GM19025 (cell line): ENCODE data around the gene WDR4.
A peak's percentile ranks its signal among the peaks of the same experiment; 100 is the strongest.
"Not testable (repeated sequence)": the region's sequence is repeated elsewhere in the genome, so short reads cannot be mapped to it uniquely, and the experiment has no call there.

ENCODE experiments used
- ATAC-seq: cut with Tn5 transposase; IDR thresholded peaks from one replicate; pipeline ENCODE4 v1.9.1; 2021; ENCODE audit warnings: mild to moderate bottlenecking, low read depth, moderate library complexity; ENCODE audit not compliant: unreplicated experiment

WDR4 gene, protein sequence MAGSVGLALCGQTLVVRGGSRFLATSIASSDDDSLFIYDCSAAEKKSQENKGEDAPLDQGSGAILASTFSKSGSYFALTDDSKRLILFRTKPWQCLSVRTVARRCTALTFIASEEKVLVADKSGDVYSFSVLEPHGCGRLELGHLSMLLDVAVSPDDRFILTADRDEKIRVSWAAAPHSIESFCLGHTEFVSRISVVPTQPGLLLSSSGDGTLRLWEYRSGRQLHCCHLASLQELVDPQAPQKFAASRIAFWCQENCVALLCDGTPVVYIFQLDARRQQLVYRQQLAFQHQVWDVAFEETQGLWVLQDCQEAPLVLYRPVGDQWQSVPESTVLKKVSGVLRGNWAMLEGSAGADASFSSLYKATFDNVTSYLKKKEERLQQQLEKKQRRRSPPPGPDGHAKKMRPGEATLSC

DNA sequence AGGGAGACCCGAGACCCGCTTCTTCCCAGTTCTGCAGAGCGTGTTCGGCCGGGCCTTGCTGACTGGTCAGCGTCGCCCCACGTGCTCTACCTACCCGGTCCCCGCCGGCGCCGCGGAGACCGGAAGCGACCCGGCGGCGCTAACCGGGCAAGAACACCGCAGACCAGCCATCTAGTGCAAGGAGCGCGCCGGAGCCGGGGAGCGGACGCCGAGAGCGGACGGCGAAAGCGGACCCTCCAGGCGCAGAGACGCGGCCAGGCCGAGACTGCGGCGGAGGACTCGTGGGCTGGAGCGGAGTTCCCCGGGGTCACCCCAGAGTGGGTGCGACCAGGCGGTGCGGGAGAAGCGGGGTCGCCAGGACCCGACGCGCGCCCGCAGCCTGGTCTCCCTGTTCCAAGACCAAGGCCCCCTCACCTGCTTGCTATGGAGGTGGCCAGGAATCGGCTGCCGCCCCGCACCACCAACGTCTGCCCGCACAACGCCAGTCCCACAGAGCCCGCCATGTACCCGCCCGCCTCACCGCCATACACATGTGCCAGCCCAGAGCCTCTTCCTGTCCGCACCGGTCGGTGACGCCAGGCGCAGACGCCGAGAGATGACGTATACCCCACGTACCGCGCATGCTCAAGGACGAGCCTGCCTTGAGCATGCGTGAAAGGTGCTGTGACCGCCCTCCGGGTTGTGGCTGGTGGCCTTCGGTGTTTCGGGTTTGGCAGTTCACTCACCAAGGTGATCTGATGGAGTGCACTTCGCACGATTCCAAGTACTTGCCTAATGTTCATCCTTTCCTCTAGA is at the start of gene WDR4:
Gene WDR4 (minus strand): TSS at position 547 of the 795 bp plus-strand sequence. CDS start 44 bp downstream, at position 503.
- ATAC-seq = peak; percentile 80

GRCh38 chr21:42927474-42928200 is 48.3 kb upstream of the WDR4 start:
- ATAC-seq = not testable (repeated sequence)

DNA sequence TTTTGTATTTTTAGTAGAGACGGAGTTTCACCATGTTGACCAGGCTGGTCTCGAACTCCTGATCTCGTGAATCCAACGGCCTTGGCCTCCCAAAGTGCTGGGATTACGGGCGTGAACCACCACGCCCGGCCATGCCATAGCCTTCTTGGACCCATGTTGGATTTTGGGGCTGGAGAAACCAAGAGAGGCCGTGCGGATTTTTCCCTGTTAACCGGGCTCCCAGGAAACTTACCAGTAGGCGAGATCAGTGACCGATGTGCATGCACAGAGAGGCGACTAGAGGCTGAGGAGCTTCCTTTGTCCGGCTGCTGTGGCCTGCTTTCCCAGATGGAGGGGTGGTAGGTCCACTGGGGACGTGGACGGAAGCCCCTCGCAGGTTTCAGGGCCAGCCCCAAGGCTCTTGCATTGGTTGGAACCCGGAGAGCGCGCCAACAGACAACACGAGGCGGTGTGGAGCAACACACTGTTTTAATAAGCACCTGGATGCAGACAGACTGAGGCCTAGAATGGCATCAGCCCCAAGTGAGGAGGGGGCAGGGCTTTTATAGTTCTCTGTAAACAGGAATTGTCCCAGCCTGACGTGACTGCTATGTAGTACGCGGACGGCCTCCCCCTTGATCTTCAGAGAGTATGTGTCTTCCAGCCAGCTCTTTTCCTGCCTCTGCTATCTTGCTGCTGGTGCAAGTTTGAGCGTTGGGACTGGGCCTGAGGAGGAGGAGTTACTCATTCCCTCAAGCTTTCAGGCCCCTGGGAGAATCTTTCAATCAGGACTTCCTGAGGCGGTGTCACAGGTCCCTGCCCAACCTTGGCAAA is 46.0 kb upstream of the WDR4 start, which contains the start of gene ERVH48-1:
Gene ERVH48-1 (minus strand): TSS at position 517 of the 813 bp plus-strand sequence. CDS start 6,624 bp downstream, outside the sequence.
- no peak for ATAC-seq

GRCh38 chr21:42924433-42924751 is 45.1 kb upstream of the WDR4 start:
- ATAC-seq = no peak

DNA sequence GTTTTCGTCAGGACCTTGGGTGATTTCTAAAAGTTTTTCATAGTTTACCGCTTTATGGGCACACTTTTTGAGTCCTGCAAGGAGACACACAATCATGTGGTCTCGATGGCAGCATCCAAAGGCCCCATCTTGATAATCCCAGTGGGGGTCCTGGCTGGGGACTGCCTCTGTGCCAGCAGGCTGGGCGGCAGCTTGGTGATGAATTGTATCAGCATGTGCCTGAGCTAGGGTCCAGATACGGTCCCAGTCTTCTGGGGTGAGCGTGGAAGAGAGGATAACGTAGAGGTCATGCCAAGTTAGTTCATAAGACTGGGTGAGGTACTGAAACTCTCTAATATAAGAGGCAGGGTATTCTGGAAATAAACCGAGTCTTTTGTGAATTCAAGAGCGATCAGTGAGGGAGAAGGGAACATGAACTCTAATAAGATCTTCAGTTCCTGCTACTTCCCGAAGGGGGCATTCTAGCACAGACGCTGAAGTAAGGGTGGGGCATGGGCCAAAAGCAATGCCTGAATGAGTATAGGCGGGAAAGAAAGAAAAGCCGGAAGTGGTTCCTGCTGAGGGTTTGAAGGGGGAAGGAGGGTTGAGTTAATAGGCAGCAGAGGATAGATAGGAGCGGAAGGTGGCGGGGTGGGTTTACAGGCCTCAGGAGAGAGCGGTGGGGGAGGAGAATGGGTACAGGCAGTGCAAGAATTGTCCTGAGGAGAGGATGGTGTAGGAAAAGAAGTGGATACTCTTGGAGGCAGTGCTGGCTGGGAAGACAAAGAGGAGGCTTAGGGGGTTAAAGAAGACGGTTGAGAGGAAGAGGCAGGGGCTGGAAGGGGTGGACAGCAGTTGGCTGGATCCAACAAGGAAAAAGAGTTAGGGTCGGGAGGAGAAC is 44.5 kb upstream of the WDR4 start:
- no peak for ATAC-seq

- no peak for ATAC-seq
Observed at GRCh38 chr21:42922918-42923317, 43.6 kb upstream of the WDR4 start.

DNA sequence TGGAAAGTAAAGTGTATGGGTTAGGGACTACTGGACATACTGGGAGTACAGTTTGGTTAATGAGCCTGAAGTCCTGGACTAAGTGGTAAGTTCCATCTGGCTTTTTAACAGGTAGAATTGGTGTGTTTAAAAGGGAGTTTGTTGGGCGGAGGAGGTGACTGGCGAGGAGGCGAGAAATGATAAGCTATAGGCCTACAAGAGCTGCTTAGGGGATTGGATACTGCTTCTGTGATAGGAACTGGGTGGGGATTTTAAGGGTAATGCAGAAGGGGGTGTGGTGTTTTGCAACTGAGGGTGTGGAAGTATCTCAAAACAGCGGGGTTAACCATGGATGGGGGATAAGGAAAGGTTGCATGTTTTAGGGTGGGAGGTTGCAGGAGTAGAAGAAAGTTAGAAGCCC is 42.6 kb upstream of the WDR4 start:
- ATAC-seq = no peak

DNA sequence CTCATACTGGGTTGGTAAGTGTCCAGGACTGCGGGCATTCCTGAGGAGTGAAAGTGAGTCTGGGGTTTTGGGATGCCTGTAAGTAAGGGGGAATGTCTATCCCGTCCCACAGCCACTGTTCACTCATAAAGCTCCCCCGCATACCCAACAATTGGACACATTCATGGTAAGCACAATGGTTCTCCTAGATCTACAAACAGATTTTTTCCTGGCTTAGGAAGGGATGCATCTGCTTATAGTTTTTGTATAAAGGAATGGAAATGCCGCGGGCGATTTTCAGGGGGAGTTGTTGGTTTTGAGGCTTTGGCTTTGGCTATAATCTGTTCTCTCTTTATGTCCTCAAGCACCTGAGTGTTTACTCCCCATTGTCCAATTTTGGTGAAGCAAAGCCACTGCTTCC is 39.0 kb upstream of the WDR4 start:
- ATAC-seq = no peak

- ATAC-seq = no peak
Observed at GRCh38 chr21:42913476-42913875, 34.1 kb upstream of the WDR4 start.

GRCh38 chr21:42911920-42912319 is 32.6 kb upstream of the WDR4 start:
- not testable (repeated sequence) for ATAC-seq

DNA sequence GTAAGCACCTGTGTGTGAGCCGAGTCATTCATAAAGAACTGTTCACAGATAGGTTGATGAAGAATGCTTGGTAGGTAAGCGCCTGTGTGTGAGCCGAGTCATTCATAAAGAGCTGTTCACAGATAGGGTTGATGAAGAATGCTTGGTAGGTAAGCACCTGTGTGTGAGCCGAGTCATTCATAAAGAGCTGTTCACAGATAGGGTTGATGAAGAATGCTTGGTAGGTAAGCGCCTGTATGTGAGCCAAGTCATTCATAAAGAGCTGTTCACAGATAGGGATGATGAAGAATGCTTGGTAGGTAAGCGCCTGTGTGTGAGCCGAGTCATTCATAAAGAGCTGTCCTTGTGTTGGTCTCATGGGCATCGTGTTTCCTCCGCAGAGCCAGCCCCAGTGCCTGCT is 29.1 kb upstream of the WDR4 start:
- not testable (repeated sequence) for ATAC-seq

DNA sequence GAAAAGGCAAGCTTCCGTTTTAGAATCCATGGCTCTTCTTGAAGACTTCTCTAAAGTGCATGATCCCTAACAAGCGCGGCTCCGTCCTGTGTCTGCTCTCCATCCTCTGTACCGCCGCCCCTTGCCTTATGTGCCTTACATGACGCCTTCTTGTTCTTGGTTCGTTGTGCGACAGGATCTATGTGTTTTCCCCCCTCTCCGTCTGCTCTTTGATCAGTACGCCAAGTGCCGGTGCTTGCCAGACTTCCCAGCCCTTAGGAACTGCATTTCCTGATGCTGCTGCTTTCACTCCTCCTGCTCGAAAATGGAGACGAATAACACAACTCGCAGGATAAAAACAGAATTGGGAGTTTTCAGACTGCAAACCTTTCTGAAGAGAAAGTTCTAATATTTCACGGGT is 26.9 kb upstream of the WDR4 start:
- no peak for ATAC-seq

DNA sequence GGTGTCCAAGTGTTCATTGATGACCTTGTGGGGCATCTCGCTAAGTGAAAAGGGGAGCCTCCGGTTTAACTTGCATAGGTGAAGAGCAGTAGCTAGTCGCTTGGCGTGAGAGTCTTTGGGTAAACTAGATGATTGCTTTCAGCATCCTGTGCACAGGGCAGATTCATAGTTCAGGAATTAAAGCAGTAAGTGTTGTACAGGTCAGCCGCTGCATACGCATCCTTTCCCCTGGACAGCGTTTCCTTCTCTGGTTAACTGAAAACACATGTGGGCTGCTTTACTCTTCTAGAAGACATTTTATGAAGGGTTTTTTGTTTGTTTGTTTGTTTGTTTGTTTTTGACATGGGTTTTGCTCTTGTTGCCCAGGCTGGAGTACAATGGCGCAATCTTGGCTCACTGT is 25.9 kb upstream of the WDR4 start:
- ATAC-seq = no peak

DNA sequence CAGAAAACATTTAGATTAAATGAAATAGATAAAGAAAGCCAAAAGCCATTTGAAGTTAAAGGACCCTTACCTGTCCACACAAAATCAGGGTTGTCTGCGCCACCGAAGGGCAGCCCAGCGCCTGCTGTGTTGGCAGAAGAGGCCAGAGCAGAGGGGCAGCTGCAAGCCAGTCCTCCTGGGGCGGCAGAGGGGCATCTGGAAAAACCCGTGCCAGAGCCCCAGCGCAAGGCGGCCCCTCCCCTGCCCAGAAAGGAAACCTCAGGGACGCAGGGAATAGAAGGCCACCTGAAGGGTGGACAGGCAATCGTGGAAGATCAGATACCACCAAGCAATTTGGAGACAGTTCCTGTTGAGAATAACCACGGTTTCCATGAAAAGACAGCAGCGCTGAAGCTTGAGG is 24.5 kb upstream of the WDR4 start:
- no peak for ATAC-seq

DNA sequence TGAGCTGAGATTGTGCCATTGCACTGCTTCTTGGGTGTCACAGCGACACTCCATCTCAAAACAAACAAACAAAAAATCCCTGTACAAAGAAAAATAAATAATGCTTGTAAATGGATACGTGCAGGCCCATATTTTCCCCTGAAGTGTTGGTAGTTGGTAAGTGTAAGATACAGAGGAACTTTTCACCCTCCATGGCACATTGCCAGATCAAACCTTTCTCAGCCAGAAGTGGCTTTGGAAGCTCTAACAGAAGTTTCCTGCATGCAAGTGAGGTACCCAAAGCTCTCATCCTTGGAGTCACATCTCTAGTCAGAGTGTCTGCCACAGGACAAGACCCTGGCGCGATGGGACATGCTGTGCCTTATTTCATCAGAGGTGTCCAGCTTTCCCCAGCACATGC is 21.1 kb upstream of the WDR4 start:
- ATAC-seq = no peak

DNA sequence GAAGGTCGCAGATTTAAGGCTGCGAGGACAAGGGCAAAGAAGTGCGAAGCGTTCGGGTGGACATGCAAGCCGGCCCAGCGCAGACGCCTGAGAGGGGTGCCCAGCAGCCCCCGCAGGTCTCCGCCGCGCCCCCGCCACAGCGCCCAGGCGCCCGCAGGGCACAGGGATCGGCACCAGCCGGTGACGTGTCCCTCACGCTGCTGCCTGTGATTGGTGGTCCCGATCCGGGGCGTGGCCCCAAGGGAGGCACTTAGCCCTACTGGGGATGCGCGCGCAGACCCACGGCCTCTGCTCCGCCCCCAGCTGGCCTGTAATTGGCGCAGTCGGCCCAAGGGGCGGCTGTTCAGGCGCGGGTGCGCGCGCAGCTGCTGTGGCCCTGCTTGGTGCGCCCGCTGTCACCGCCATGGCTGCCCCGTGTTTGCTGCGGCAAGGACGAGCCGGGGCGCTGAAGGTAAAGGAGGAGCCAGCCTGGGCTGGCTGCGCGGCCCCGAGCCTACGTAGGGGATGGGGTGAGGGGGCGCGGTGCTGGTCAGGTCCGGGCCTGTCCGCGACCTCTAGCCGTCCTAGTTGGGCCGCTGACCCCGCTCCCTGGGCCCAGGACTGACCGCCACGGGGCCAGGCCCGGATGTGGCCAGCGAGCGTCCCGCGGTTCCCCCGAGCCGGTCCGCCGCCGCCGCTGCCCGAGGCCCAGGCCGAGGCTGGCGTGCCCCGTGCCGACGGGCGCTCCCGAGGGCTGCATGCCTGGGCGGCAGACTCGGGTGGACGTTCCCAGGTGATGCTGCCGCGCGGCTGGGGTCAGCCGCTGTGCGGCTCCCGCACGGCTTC is 13.8 kb upstream of the WDR4 start, which contains the start of gene NDUFV3:
Gene NDUFV3 (plus strand): TSS at position 379 of the 825 bp plus-strand sequence. CDS start 25 bp downstream, at position 404.
- ATAC-seq = peak; percentile 91

DNA sequence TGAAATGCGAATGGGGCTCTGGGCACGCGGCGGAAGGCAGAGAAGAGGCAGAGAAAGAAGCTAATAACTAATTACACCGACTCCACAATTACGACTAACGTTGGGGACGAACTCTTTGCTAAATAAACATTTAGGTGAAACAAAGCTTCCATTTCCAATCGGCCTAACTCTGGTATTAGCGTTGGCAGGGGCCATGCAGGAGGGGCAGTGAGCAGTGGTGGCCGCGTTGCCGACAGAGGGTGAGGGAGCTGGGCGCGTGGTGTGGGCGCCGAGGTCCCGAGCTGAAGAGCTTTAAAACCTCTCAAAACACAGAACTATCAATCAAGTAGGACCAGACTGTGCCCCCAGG is 13.2 kb upstream of the WDR4 start:
- ATAC-seq = no peak

DNA sequence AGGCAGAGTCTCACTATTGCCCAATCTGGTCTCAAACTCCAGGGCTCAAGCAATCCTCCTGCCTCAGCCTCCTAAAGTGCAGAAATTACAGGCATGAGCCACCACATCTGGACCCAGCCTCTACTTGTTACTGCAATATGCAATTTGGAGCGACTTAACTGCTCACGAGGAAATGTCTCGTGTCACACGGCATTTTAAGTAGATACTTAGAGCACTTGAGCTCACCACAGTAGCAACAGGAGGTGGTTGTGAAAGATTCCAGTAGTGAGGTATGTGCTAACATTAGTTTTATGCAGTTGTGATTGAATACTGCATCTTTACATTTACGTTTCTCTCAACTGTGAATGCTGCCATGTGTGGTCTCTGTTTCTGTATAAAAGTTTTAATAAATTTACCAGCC is 8.0 kb upstream of the WDR4 start:
- ATAC-seq = no peak
